ENCODE measurements around the gene RCL1.

RCL1 gene

GRCh38 chr9:4814913-4815312 lies 22.2 kb downstream of the RCL1 start:
- FAIRE-seq, result no peak

GRCh38 chr9:4815381-4815956 lies 22.7 kb downstream of the RCL1 start:
- FAIRE-seq, result no peak

- no peak for FAIRE-seq
These were observed 27.4 kb downstream of the RCL1 start for GRCh38 chr9:4820168-4820567.

GRCh38 chr9:4821133-4821532 lies 28.4 kb downstream of the RCL1 start:
- no peak for FAIRE-seq

GRCh38 chr9:4822057-4822456 lies 29.3 kb downstream of the RCL1 start:
- no peak for FAIRE-seq

GRCh38 chr9:4826417-4827166 lies 33.8 kb downstream of the RCL1 start:
- no peak for FAIRE-seq

GRCh38 chr9:4827224-4827623 lies 34.5 kb downstream of the RCL1 start:
- FAIRE-seq, result no peak

GRCh38 chr9:4828761-4829160 lies 36.0 kb downstream of the RCL1 start:
- FAIRE-seq, result no peak

- no peak for FAIRE-seq
These were observed 37.2 kb downstream of the RCL1 start for GRCh38 chr9:4829969-4830368.

- no peak for FAIRE-seq
These were observed 38.0 kb downstream of the RCL1 start for GRCh38 chr9:4830699-4831098.

GRCh38 chr9:4831119-4831518 lies 38.4 kb downstream of the RCL1 start:
- FAIRE-seq, result no peak

- FAIRE-seq, result no peak
These were observed 39.2 kb downstream of the RCL1 start for GRCh38 chr9:4831944-4832343.

- no peak for FAIRE-seq
These were observed 40.2 kb downstream of the RCL1 start for GRCh38 chr9:4832786-4833579.

GRCh38 chr9:4833781-4834560 lies 41.2 kb downstream of the RCL1 start:
- FAIRE-seq, result no peak

- no peak for FAIRE-seq
These were observed 43.9 kb downstream of the RCL1 start for GRCh38 chr9:4836676-4837075.

GRCh38 chr9:4837261-4838188 lies 44.8 kb downstream of the RCL1 start:
- no peak for FAIRE-seq

- no peak for FAIRE-seq
These were observed 45.4 kb downstream of the RCL1 start for GRCh38 chr9:4838189-4838546.

GRCh38 chr9:4839470-4839912 lies 46.7 kb downstream of the RCL1 start:
- no peak for FAIRE-seq

GRCh38 chr9:4840018-4840417 lies 47.3 kb downstream of the RCL1 start:
- no peak for FAIRE-seq

- FAIRE-seq, result no peak
These were observed 49.5 kb downstream of the RCL1 start for GRCh38 chr9:4842213-4842612.

GRCh38 chr9:4842734-4843133 lies 50.0 kb downstream of the RCL1 start:
- no peak for FAIRE-seq

Measured in colon (tissue), 2 donors.